IPS-NIHi11 (cell line): Measurements from ENCODE around the gene MAGEA11.
"Not testable (repeated sequence)": the region's sequence is repeated elsewhere in the genome, so short reads cannot be mapped to it uniquely, and the experiment has no call there.

Experiments used
- DNase-seq: peaks from one replicate; pipeline ENCODE4 v3.0.0; 2012; ENCODE audit warnings: mixed read lengths, low spot score

Gene MAGEA11, protein sequence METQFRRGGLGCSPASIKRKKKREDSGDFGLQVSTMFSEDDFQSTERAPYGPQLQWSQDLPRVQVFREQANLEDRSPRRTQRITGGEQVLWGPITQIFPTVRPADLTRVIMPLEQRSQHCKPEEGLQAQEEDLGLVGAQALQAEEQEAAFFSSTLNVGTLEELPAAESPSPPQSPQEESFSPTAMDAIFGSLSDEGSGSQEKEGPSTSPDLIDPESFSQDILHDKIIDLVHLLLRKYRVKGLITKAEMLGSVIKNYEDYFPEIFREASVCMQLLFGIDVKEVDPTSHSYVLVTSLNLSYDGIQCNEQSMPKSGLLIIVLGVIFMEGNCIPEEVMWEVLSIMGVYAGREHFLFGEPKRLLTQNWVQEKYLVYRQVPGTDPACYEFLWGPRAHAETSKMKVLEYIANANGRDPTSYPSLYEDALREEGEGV

DNA sequence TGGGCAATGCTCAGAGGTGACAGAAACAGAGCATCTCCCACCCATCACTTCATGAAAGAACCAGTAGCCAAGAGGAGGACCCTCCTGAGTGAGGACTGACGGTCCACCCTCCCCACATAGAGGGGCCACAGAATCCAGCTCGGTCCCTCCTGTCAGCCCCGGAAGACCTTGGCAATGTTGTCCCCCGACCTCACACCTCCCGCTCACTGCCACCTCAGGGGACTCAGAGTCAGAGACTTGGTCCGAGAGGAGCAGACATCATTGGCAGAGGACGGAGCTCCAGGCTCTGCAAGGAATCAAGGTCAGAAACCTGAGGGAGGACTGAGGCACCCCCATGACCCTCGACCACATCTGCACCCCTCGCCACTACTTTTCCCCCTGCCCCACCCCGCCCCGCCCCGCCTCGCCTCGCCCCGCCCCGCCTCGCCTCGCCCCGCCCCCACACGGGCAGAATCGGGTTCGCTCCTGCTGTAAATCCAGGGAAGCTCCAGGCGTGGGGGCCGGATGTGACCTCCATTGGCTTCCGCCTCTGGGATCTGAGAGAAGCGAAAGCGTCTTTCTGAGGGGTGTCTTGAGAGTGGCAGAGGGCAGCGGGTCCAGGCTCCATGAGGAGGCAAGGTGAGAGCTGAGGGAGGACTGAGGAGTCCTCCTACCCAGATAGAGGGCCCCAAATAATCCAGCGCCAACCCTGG, at the start of gene MAGEA11:
Gene MAGEA11 (plus strand): TSS at position 516 of the 692 bp plus-strand sequence. CDS start 1,100 bp downstream, outside the sequence.
- DNase-seq: no peak

DNA sequence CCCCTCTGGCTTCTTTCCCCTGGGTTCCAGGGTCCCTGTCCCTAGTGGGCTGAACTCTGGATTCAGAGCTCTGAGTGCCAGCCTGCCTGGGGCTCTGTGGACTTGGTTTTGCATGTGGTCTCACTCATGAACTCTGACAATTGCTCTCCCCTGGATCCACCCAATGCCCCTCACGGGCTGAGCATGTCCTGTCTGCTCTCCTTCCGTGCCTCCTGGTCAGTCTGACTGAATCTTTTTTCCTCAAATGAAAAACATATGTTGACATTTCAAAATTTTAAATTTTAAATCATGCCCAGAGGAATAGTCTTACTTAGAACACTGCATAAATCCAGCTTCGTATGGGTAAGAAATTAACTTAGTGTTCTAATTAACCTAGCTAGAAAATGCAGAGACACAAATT, 36.8 kb upstream of the MAGEA11 start:
- not testable (repeated sequence) for DNase-seq

DNA sequence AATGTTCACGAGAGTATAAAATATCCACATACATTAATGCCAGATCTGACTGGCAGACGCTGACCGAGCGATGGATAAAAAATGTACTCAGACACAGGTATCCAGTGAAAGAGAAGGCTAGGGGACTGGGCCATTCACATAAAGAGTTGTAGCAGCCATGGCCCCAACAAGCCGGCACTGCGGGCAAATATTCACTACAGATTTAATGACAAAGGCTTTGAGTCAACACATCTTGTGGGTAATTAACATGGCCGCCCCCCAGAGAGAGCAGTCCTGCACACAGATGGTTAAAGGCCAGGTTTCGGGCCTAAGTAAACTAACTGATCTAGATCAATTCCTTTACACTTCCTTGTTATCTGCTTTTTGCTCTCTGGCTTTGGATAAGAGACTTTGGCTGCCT, 36.3 kb upstream of the MAGEA11 start:
- DNase-seq: not testable (repeated sequence)

DNA sequence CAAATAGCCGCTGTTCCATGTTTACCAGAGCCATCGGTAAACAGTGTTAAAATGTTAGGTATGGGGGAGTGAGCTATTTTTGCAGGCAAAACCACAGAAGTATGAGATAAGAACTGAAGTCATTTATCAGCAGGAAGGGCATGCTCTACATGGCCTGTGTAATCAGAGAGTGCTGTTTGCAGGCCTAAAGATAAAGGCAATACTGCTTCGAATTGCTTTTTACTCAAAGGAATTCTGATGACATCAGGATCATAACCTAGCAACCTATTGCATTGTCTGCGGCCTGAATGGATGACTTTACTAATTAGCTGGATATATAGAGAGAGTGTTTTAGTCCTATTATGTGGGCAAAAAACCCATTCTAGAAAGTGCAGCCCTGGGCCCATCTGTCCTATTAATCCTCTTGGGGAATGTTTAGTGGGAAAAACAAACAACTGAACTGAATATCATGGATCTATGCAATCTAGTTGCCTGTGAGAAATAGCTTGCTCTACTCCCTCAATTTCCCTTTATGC, 32.6 kb upstream of the MAGEA11 start:
- not testable (repeated sequence) for DNase-seq

DNA sequence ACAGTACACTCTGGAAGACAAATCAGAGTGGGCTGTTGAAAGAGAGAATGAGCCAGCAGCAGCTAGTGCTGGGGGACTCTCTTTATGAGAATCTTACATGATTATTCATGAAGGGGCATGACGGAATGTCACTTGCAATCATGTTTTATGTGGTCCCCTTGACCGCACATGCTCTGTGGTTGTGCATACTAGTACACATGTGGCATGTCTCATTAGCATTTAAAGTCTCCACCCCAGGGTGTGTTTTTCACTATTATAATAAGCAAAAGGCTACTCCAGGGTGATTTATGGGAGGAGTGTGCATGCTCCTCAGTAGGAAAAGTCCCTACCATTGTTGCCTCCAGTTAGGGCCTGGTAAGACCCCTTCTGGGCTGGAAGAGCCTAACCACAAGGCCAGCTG, 30.7 kb upstream of the MAGEA11 start:
- no peak for DNase-seq

DNA sequence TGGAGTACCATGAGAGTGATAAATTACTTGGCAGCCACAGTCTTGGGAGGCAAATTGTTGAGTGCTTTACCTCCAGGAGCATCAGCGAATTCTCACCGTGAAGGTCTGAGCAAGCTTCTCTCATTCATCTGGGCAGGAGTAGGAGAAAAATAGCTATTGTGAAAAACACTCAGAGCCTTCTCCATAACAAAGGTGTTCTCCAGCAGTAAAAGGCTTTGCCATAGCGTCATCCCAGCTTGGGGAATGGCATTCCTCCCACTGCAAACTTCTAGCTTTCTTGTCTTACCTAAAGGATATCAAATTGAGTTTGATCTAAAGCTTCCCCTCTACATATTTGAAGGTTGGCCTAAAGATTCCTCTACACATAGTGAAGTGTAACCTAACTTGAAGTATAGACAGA, 29.8 kb upstream of the MAGEA11 start:
- peak; percentile 15 for DNase-seq

DNA sequence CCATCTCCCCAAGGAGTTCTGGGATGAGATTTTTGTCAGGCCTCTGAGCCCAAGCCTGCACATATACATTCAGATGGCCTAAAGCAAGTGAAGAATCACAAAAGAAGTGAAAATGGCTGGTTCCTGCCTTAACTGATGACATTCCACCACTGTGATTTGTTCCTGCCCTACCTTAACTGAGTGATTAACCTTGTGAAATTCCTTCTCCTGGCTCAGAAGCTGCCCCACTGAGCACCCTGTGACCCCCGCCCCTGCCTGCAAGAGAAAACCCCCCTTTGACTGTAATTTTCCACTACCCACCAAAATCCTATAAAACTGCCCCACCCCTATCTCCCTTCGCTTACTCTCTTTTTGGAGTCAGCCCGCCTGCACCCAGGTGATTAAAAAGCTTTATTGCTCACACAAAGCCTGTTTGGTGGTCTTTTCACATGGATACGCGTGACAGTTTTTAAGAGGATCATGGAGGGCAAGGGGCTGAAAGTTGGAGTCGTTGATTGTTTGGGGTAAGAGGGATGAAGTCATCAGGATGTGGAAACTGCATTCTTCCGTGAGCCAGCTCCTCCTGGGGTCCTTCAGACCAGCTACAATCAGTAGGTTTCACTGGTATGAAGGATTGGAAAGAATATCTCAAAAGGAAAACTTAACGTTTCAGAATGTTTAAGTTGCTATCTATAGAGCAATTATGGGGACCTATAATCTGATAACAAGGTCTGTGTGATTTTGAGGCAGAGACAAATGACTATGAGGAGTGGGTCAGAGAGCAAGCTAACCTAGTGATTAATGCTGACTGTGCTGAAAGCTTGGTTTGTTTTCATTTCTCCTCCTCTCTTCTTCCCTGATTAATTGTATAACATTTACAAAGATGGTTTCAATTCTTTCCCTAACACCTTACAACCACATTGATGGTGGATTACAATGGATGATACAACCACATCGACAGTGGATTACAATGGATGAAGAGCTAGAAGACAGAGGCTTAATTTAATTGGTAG, 28.6 kb upstream of the MAGEA11 start:
- DNase-seq: no peak

DNA sequence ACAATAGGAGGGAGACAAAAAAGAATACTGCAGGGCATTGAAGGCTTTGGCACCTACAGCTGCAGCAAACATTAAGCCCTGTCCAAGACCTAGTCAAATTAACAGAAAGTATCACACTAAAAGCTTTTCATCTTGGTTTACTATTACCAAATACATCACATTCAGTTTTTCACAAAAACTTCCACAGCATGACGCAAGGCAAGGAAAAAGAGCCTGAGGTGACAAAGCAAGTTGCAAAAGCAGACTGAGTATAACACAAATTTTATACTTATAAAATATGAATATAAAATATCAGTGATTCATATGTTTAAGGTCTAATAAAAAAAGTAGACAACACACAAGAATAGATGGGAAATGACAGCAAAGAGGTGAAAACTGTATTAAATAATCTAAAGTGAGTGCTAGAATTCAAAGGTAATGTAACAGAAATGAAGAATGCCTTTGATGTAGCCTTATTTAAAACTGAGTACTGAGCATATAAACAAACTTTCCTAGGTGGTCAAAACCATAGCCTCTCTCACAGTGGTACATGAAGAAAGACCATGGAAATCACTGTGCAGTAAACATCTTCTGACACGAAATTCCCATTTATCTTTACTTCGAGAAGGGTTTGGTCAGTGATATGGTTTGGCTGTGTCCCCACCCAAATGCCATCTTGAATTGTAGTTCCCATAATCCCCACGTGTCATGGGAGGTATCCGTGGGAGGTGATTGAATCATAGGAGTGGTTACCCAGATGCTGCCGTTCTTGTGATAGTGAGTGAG, 27.7 kb upstream of the MAGEA11 start:
- no peak for DNase-seq

DNA sequence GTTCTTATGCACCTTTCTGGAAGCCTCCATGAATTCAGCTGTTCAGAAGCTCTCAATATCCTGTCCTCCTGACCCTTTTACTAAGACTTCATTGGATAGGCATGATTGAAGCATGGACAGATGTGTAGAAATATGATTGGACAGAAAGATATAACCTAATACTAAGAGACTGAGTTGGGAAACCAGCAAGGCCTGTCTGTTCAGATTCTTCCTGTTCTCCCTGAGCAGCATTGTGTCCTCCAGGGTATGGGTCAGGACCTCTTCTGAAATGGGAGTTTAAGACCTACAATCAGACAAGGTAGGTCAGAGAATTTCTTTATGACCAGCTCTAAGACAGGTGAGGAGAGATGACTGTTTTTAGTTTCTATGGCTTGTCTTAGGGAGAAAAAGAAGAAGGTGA, 23.9 kb upstream of the MAGEA11 start:
- no peak for DNase-seq

DNA sequence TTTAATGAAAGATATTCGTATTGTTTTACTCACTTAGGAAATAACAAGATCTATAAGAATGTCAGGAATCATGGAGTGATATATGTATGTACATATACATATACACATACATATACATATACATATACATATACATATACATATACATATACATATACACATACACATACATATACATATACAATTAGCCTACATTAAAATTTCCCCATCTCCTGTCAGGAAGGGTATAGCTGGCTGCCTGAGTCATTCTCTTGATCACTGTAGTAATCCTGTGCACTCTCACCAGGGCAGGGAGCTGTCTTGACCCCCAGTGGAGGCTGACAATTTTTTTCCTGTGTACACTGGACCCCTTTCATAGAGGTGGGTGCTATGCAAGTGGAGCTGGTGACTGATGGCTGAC, 23.3 kb upstream of the MAGEA11 start:
- no peak for DNase-seq

DNA sequence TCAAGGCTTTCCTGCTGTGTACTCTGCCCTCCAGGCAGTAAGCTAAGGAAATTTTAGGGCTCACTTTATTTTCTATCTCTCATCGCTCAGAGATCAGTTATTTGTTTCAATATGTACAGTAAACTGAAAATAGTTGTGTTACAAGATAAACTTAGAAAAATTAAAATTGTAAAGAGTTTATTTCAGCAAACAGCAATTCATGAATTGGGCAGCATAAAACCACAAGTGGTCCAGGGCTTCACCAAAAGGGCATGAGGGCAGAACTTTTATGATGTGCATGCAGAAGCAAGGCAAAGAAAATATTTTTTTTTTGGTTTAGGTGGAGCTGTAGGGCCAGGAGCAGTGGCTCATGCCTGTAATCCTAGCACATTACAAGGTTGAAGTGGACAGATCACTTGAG, 20.1 kb upstream of the MAGEA11 start:
- no peak for DNase-seq

DNA sequence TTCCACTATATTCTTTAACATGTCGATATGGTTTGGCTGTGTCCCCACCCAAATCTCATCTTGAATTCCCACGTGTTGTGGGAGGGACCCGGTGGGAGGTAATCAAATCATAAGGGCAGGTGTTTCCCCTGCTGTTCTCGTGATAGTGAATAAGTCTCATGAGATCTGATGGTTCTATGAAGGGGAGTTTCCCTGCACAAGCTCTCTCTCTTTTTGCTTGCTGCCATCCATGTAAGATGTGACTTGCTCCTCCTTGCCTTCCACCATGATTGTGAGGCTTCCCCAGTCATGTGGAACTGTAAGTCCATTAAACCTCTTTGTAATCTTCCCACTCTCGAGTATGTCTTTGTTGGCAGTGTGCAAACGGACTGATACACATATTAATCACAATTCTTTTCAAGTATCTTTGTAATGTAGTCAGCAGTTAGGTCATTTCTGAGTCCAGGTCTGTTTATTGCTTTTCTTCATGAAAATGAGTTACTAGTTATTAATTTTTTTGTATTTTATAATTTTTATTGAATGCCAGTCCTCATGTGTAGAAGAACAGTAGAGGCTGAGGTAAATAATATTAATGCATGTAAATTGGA, 19.1 kb upstream of the MAGEA11 start:
- DNase-seq: not testable (repeated sequence)

DNA sequence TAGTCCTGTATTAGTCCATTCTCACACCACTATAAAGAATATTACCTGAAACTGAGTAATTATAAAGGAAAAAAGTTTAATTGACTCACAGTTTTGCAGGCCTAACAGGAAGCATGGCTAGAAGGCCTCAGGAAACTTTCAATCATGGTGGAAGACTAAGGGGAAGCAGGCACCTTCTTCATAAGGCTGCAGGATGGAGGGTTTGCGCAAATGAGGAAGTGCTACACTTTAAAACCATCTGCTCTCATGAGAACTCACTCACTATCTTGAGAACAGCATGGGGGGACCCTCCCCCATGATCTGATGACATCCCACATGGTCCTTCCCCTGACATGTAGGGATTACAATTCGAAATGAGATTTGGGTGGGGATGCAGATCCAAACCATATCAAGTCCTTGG, 12.1 kb upstream of the MAGEA11 start:
- DNase-seq: no peak

DNA sequence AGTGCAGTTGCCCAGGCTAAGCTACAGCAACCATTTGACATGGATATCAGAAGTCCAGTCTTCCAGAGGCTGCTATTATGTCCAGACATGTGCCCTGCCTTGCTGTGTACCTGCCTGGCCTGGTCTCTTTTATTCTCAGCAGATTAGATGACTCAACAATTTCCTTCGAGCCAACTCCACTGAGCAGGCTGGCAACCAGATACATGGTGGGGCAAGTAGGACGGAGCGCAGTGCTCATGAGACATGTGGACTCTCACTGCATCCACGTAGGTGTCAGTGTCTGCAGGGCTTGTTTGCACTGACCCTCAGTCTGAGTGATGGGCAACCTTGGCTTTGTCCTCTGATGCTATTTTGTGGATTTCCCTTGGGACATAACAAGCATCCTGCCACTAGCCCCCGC, 7.2 kb upstream of the MAGEA11 start:
- no peak for DNase-seq

DNA sequence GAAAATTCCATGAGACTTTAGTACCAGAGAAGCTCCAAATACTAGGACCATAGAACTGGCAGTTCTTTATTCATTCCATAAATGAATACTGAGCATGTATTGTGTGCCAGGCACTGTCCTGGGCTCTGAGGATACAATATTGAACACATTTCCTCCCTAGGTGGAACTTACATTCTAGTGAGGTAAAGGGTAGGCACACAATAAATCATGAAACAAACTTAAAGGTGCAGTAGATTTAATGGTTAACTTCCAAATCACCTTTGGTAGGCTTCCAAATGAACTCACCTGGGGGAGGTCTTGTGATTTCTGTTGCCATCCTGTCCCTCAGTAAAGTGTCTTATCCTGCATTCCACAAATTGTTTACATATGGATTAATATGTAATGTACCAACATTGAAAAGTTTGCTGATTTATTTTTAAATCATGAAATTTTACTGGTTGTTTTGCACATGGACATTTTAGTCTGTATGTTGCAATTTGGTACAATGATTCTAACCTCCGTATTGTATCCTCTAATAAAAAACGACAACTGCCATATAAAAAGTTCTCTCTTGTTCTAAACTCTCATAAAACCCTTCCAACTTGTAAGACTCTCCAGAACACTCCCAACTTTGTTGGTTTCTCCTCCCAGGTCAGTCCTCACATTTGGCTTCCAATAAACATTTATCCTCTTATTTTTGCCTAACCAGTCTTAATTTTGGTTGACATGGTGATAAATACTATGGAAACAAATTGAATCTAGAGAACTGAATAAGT, 4.5 kb upstream of the MAGEA11 start:
- DNase-seq: no peak

DNA sequence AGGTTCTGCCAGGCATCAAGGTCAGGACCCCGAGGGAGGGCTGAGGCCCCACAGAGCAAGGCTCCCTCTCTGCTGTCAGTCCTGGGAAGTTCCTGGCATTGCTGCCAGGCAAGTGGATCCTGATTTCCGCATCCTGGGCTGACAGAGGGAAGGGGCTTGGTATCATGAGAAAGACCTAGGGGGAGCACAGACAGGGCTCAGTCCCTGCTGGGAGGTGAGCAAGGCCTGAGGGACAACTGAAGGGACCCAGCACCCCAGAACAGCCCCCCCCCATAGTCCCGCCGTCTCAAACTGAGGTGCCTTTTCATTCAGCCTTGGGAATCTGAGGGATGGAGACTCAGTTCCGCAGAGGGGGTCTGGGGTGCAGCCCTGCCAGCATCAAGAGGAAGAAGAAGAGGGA, 971 bp downstream of the MAGEA11 start:
- no peak for DNase-seq

DNA sequence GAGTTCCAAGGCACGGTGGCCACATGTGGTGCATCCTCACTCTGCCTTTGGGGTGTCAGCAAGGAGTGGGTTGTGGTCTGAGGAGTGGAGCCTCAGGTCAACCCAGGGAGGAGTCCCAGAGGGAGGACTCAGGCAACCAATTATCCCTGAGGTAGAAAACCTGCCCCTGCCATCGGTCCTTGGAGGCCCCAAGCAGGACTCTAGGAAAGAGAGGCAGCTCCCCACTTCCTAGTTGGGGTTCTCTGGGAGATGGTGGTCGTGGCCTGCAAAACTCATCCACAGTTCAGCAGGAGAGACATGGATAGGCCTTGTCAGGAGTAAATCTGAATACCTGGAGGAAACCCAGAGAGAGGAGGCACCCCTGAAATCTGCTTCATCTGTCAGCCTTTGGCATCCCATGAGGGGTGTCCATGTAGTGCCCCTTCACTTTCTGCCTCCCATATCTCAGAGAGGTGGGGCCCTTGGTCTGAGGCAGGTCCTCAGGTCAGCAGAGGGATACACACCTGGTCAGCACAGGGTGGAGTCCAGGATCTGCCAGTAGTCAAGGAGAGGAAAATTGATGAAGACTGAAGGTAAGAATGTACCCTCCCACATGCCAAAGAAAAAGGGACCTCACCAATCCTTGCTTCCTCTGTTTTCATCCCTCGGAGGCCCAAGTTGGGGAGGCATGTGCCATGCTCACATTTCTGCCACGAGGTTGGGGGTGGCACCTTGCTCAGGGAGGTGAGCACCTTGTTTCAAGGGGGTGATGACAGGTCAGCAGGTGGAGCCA, 1.6 kb downstream of the MAGEA11 start:
- DNase-seq: no peak

DNA sequence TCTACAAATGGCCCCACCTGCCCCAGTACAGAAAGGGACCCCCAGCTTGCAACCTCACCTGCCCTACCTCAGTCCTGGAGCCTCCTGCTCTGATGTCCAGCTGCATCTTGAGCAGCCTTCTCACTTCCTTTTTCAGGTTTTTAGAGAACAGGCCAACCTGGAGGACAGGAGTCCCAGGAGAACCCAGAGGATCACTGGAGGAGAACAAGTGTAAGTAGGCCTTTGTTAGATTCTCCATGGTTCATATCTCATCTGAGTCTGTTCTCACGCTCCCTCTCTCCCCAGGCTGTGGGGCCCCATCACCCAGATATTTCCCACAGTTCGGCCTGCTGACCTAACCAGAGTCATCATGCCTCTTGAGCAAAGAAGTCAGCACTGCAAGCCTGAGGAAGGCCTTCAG, 3.6 kb downstream of the MAGEA11 start:
- DNase-seq: no peak

DNA sequence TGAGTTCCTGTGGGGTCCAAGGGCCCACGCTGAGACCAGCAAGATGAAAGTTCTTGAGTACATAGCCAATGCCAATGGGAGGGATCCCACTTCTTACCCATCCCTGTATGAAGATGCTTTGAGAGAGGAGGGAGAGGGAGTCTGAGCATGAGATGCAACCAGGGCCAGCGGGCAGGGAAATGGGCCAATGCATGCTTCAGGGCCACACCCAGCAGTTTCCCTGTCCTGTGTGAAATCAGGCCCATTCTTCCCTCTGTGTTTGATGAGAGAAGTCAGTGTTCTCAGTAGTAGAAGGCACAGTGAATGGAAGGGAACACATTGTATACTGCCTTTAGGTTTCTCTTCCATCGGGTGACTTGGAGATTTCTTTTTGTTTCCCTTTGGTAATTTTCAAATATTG, 4.8 kb downstream of the MAGEA11 start:
- no peak for DNase-seq
